T-cell (primary cell): Measurements from ENCODE around the gene NXT1. TPM values are rescaled to one million over a fixed set of nuclear protein-coding genes. Genes with fewer than 3 reads are reported as not detected.

Experiments
- ATAC-seq, 4 experiments: fragments of 200-7000 bp in 3 of 4; fragments of 150-1000 bp in 1 of 4; cut with Tn5 transposase; replicated peaks in 1 of 4; 1 replicate in 3 of 4; 2 replicates in 1 of 4; pipeline ENCODE4 v1.10.0; 2021; ENCODE audit warnings: moderate library complexity in 3 of 4, mild to moderate bottlenecking in 2 of 4, moderate number of reproducible peaks in 1 of 4
- CTCF ChIA-PET, 2 donors: fragments of 300-600 bp; sonication (Branson Sonifier 250); formaldehyde crosslinking; loops; one replicate each; lab custom pipeline; 2022; ENCODE audit warnings: antibody characterized with exemption in 2 of 2; lab: Charles Lee
- POLR2A ChIA-PET, 2 donors: fragments of 300-600 bp; sonication (Branson Sonifier 250); formaldehyde crosslinking; loops; one replicate each; lab custom pipeline; 2022; ENCODE audit warnings: antibody characterized with exemption in 2 of 2; lab: Charles Lee
- DNase-seq, 35 experiments: peaks; one replicate each; pipeline versions ENCODE4 v3.0.0 to v3.0.0-alpha.2; 2013 to 2023
- H3K27ac ChIP-seq: one replicate; pipeline ENCODE4 v1.5.1; 2013; ENCODE audit warnings: low read length
- H3K27me3 ChIP-seq, 2 experiments: replicated peaks in 1 of 2; 1 replicate in 1 of 2; 2 replicates in 1 of 2; pipeline versions ENCODE4 v1.6.1 to v1.7.0; 2013; ENCODE audit warnings: low read length in 1 of 2, mixed read lengths in 1 of 2; ENCODE audit not compliant: control insufficient read depth in 2 of 2, insufficient read depth in 2 of 2; ENCODE audit errors: extremely low read depth in 1 of 2
- H3K36me3 ChIP-seq, 2 donors: 1 replicate in 1 of 2; 2 replicates in 1 of 2; pipeline versions ENCODE4 v1.6.1 to v1.7.0; 2013; ENCODE audit warnings: low read length in 1 of 2; ENCODE audit not compliant: control insufficient read depth in 2 of 2, insufficient read depth in 1 of 2; ENCODE audit errors: extremely low read depth in 1 of 2
- H3K4me1 ChIP-seq, 2 experiments: 1 replicate in 1 of 2; 2 replicates in 1 of 2; pipeline versions ENCODE4 v1.6.1 to v1.7.0; 2013; ENCODE audit warnings: low read length in 2 of 2, mixed read lengths in 1 of 2; ENCODE audit not compliant: insufficient read depth in 2 of 2, control insufficient read depth in 1 of 2; ENCODE audit errors: extremely low read depth in 1 of 2
- H3K4me3 ChIP-seq, 2 donors: 1 replicate in 1 of 2; 2 replicates in 1 of 2; pipeline versions ENCODE4 v1.5.1 to v1.7.0; 2013; ENCODE audit warnings: mild to moderate bottlenecking in 2 of 2, low read length in 1 of 2, moderate library complexity in 1 of 2; ENCODE audit not compliant: control insufficient read depth in 1 of 2; ENCODE audit errors: extremely low read depth in 1 of 2
- H3K9me3 ChIP-seq: 2 replicates; pipeline ENCODE4 v1.7.0; 2013
- H3K27ac Mint-ChIP-seq, 2 donors: one replicate each; pipeline ENCODE4 v1.8.0; 2020 to 2021; ENCODE audit warnings: mild to moderate bottlenecking in 2 of 2, mixed read lengths in 2 of 2
- H3K27me3 Mint-ChIP-seq, 2 donors: one replicate each; pipeline ENCODE4 v1.8.0; 2021 to 2022; ENCODE audit warnings: mixed read lengths in 2 of 2
- H3K36me3 Mint-ChIP-seq: one replicate; pipeline ENCODE4 v1.8.0; 2021; ENCODE audit warnings: mixed read lengths
- H3K4me1 Mint-ChIP-seq, 3 donors: one replicate each; pipeline ENCODE4 v1.8.0; 2020 to 2022; ENCODE audit warnings: mixed read lengths in 3 of 3, mild to moderate bottlenecking in 1 of 3
- H3K4me3 Mint-ChIP-seq, 3 donors: one replicate each; pipeline ENCODE4 v1.8.0; 2020 to 2022; ENCODE audit warnings: mild to moderate bottlenecking in 3 of 3, mixed read lengths in 3 of 3, moderate library complexity in 3 of 3
- H3K9me3 Mint-ChIP-seq, 3 donors: one replicate each; pipeline ENCODE4 v1.8.0; 2020 to 2022; ENCODE audit warnings: mixed read lengths in 3 of 3
- WGBS: methylation state at CpG from one replicate; pipeline ENCODE4 v1.1.5; 2013; ENCODE audit warnings: missing lambda C conversion rate; ENCODE audit not compliant: insufficient coverage; 5-methylcytosine and 5-hydroxymethylcytosine counted together
- total RNA-seq, 35 experiments: library from RNA in 6 of 35; stranded (reverse) in 6 of 35; fragments of 120-200 nt in 1 of 35; gene quantifications; one replicate each; pipeline versions ENCODE4 v1.2.1 to v1.2.4 and lab custom pipeline; 2013 to 2026

Gene NXT1
- total RNA-seq, 5 donors from 2014 or later (not counting 1 experiment from before 2014, with no cell fraction given), result 22.1 to 60.0 (median 24.4) TPM

DNA sequence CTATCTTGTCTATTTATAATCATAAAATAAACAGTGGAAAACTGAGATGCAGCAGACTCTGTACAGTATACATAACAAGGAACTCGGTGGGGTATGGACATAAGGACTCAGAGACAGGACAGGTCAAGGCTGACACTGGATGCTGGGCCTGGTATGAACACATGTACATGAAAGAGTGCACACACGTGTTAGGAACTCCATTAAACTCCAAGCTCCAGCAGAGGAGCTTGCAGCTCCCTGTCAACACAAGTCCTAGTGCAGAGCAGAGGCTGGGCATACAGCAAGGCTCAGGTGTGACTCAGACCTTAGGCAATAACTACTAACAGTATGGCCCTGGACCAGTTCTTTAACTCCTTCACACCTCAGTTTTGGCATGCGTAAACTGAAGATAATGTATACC, 53.6 kb downstream of the NXT1 start:
- Mint-ChIP-seq H3K4me1 (peaks cover 29 to 43% (median 39%) of the 10 kb centered on the region in 3 donors), H3K27ac (no peak overlapping the region)

More for the DNA sequence above, 53.6 kb downstream of the NXT1 start:
- DNase-seq (no peak), ATAC-seq (no peak)
- Mint-ChIP-seq H3K27me3 (no peaks in the 10 kb centered on the region), H3K4me3 (no peak overlapping the region), H3K36me3 (peaks cover 14% of the 10 kb centered on the region), H3K9me3 (no peaks in the 10 kb centered on the region)
- Histone ChIP-seq H3K27me3 (no peaks in the 10 kb centered on the region), H3K9me3 (no peaks in the 10 kb centered on the region), H3K4me3 (no peak overlapping the region), H3K4me1 (peaks cover 3 to 10% of the 10 kb centered on the region in 2 experiments), H3K36me3 (peaks cover 0 to 14% of the 10 kb centered on the region in 2 donors), H3K27ac (no peak overlapping the region)
- CTCF ChIA-PET, result interaction anchor here in 1 of 2 donors (0.7 kb wide), 1 partner anchor 38 kb away, joined by 5 read pairs; no protein-coding TSS in a partner anchor
- 46% methylated on average over 1 of the region's 3 CpGs for WGBS
- POLR2A ChIA-PET, result no interaction called here

Other genes starting within 250 kb of the NXT1 start
- gene GZF1, start 11.4 kb downstream of the NXT1 start, total RNA-seq, result 10 to 100 TPM; 10.2 to 35.1 (median 13.1) TPM
- gene NAPB, start 70.7 kb downstream of the NXT1 start, total RNA-seq, result 10 to 100 TPM; 10.4 to 14.6 (median 12.2) TPM
- gene CSTL1, start 88.9 kb downstream of the NXT1 start, total RNA-seq, result not detected
- gene CST11, start 102.1 kb downstream of the NXT1 start, total RNA-seq, result not detected
- gene CST8, start 140.3 kb downstream of the NXT1 start, total RNA-seq, result not detected
- gene CST9L, start 217.7 kb downstream of the NXT1 start, total RNA-seq, result not detected